HG03460 (cell line): ENCODE results near the gene TSPEAR.
"Not testable (repeated sequence)": the region's sequence is repeated elsewhere in the genome, so short reads cannot be mapped to it uniquely, and the experiment has no call there.

Source experiments
- ATAC-seq: cut with Tn5 transposase; IDR thresholded peaks from one replicate; pipeline ENCODE4 v1.9.1; 2021; ENCODE audit not compliant: unreplicated experiment

Gene TSPEAR

GRCh38 chr21:44686843-44687561, 24.4 kb downstream of the TSPEAR start:
- no peak for ATAC-seq

- no peak for ATAC-seq
Measured at GRCh38 chr21:44686000-44686781, 25.2 kb downstream of the TSPEAR start.

DNA sequence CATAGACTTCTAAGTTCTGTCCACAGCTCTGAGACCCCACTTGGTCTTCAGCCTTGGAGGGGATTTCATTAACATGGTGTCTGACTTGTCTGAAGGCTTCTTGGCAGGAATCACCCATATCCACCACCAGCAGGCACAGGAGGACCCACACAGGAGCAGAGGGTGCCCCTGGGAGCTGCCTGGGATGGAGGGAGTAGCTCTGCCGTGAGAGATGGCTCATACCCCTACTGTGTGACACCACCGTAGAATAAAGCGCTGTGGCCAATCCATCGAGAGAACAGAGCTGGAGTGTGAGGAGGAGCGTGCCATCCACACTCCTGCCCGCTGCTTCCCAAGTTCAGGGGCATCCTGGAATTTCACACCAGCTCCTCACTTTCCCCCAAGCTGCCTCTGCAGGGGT, 26.3 kb downstream of the TSPEAR start:
- not testable (repeated sequence) for ATAC-seq

DNA sequence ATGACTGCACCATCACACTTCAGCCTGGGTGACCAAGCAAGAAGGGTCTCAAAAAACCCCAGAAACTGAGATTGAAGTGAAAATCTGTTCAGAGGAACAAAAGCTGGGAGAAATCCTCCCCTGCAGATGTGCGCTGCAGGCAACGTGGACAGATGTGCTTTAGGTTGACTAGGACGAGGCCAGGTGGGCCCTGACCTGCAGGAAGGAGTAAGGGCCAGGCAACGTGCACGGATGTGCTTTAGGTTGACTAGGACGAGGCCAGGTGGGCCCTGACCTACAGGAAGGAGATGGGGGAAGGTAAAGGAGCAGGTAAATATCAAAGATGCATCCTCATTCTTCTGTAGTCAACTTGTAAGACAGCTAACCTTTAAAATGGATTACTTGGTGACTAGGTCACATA, 26.9 kb downstream of the TSPEAR start:
- no peak for ATAC-seq

DNA sequence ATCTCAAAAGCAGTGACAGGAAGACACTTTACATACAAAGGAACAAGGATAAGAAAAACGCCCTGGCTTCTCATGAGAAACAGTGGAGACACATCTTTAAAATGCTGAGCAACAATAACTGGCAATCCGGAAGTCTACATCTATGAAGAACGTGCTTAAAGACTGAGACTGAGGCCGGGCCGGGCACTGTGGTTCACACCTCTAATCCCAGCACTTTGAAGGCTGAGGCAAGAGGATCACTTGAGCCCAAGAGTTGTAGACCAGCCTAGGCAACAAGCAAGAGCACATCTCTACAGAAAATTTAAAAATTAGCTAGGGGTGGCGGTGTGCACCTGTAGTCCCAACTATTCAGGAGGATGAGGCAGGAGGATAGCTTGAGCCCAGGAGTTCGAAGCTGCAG, 27.3 kb downstream of the TSPEAR start:
- no peak for ATAC-seq

- no peak for ATAC-seq
Measured at GRCh38 chr21:44682580-44683151, 28.7 kb downstream of the TSPEAR start.

DNA sequence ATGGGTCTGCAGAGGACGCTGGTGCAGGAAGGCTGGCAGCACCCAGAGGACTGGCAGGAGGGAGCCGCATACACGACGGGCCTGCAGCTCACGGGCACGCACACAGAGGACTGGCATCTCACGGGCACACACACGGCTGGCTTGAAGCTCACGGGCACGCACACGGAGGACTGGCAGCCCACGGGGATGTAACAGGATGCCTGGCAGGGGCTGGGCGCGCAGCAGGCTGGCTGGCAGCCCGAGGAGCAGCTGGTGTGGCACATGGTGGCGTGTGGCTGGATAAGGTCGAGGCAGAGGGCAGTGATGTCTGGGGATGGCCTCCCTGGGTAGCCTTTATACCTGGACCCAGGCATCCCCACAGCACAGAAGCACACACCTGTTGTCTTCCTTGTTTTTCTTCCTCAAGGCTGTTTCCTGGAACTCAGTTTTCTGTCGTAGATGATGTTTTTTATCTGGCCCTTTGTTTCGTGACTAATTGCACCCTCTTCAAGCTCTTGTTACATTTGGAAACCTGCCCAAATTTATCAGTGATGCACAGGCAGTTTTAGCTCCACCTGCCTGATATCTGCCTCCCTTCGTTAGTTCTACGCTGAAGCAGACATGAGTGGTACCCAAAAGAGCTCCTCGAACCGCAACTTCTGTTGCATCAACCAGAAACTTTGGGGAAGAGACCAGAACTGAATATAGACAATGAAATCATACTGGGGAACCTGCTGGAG, 29.4 kb downstream of the TSPEAR start, which contains the start of gene KRTAP12-1:
TSS of gene KRTAP12-1 (minus strand) at position 303 of the 719 bp plus-strand sequence. CDS start at position 263, 40 bp downstream.
- ATAC-seq, result no peak

DNA sequence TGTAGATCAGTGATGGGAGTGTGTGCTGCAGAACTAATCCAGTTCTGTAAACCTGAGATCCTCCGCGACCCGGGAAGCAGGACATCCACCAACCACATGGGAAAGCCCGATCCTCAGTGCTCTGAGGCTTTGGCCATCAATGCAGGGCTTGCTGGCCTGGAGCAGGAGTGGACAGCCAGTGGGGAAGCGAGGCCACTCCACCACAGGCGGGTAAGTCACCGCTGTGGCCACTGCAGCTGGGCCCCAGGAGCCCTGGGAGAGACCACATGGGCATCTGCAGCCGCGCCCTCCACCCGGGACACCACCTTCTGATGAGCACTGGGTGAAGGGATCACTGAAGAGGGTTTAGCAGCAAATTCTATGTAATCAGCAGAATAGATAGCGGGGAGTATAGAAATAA, 30.2 kb downstream of the TSPEAR start:
- no peak for ATAC-seq

DNA sequence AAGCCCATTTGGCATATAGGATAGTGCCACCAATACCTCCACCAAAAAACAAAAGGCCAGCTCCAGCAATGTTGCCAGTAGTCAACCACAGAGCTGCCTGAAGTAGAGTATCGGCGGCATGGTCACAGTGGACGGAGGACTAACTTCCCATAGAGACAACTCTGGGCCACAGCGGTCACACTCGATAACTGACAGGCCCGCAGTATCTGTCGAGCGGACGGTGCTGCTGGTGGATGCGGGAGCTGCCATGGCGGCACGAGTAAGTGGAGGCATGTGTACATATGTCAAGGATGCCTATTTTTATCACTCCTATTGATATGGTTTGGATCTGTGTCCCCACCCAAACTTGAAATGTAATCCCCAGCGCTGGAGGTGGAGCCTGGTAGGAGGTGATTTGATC, 33.5 kb downstream of the TSPEAR start:
- ATAC-seq, result no peak

DNA sequence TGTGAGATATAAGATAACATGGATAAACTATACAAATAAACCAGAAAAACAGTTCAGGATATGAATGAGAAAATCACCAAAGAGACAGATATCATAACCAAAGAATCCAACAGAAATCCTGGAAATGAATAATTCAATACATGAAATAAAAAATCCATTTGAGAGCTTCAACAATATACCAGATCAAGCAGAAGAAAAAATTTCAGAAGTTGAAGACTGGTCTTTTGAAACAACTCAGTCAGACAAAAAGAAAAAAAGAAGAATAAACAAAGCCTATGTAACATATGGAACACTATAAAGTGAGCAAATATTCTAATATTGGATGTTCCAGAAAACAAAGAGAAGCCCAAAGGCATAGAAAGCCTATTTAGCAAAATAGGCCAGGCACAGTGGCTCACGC, 39.5 kb downstream of the TSPEAR start:
- no peak for ATAC-seq

GRCh38 chr21:44670642-44671432, 40.5 kb downstream of the TSPEAR start:
- no peak for ATAC-seq

GRCh38 chr21:44667612-44668011, 43.8 kb downstream of the TSPEAR start:
- ATAC-seq, result no peak

DNA sequence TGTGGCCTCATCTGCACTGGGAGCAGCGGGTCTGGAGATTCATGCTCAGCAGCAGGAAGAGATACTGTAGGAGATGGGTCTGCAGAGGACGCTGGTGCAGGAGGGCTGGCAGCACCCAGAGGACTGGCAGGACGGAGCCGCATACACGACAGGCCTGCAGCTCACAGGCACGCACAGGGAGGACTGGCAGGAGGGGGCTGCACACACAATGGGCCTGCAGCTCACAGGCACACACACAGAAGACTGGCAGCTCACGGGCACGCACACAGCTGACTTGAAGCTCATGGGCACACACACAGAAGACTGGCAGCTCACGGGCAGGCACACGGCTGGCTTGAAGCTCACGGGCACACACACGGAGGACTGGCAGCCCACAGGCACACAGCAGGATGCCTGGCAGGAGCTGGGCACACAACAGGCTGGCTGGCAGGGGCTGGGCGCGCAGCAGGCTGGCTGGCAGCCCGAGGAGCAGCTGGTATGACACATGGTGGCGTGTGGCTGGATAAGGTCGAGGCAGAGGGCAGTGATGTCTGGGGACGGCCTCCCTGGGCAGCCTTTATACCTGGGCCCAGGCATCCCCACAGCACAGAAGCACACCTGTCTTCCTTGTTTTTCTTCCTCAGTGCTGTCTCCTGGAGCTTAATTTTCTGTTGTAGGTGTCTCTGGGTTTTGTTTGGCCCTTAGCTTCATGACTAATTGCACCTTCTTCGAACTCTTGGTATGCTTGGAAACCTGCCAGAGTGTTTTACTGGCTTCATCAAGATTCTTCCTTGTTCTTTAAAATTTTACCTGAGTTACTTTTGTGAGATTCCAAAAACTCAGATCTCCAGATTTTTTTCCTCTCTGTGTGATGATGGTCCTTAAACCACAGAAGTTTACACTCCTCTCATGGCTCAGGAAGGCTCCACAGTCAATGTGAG, 44.7 kb downstream of the TSPEAR start, which contains the start of gene KRTAP12-2:
TSS of gene KRTAP12-2 (minus strand) at position 527 of the 920 bp plus-strand sequence. CDS start at position 486, 41 bp downstream.
- ATAC-seq, result no peak

- no peak for ATAC-seq
Measured at GRCh38 chr21:44664691-44665090, 46.7 kb downstream of the TSPEAR start.

DNA sequence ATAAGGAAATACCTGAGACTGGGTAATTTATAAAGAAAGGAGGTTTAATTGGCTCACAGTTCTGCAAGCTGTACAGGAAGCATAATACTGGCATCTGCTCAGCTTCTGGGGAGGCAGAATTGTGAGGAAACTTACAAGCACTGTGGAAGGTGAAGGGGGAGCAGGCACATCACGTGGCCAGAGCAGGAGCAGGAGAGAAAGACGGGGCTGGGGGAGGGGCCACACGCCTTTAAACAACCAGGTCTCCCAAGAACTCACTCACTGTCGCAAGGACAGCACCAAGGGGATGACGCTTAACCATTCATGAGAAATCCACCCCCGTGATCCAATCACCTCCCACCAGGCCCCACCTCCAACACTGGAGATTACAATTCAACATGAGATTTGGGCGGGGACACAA, 49.8 kb downstream of the TSPEAR start:
- ATAC-seq, result not testable (repeated sequence)

DNA sequence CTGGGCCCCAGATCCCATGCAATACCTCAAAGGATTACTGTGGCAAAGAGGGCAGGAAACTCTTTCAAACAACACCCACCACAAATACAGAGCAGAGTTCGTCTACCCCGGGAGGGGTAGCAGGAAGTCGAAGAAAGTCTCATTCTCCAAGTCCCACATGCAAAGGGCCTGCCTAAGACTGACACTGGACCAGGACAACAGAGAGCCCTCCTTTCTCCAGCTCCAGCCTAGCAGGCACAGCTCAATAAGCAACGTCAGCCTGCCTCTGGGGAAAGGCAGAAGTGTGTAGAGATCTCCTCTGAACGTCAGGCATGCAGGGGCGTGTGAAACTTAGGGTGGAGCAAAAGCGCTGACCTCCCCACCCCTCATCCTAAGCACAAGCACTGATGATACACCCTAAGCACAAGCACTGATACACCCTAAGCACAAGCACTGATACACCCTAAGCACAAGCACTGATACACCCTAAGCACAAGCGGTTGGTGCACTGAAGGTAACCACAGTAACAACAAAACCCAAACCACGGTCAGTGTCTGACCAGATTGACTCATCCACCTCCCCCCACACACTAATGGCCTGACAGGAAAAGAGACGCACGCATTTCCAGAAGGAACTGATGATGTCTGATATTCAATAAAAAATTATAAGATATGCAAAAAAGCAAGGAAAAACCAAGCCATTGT, 52.3 kb downstream of the TSPEAR start:
- no peak for ATAC-seq

DNA sequence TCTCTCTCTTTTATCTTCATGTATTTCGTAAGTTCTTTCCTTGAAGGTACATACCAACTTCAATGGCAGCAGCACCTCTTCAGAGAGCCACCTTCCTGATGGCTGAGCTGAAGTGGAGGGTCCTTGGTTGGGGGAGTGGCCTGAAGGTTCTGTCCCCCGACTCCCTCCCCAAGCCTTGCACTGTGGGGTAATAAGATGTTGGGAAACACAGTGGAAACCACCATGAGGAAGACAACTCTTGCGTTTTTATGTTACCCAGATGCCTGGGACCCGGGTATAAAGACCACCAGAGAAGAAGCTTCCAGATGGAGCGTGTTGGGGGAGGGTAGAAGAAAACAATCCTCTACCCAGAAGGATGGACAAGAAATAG, 52.8 kb downstream of the TSPEAR start:
- no peak for ATAC-seq

DNA sequence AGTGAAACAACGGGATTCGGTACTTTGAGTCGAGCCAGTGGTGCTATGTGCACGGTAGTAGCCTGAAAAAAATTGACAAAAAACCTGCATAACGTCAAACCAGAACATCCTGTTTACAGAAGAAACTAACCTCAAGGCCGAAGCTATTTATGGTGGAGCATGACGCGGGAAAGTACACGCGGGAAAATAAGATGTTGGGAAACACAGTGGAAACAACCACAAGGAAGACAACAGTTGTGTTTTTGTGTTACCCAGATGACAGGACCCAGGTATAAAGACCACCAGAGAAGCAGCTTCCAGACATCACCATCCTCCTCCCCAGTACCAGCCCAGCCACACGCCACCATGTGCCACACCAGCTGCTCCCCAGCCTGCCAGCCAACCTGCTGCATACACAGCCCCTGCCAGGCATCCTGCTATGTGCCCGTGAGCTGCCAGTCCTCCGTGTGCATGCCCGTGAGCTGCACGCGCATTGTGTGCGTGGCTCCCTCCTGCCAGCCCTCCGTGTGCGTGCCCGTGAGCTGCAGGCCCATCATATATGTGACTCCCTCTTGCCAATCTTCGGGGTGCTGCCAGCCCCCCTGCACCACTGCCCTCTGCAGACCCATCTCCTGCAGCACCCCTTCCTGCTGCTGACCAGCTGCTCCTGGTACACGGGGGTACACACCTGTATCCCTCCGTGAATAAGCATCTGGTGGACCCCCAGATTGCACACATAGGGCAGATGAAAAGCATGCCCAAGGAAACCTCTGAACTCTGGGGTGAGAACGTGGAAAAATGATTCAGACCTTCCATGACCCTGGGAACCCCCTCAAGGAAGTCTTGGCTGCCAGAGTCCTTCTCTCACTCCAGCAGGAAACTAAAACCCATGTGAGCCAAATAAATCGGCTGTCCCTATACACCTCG, 53.5 kb downstream of the TSPEAR start, which contains the start of gene KRTAP12-3:
TSS of gene KRTAP12-3 (plus strand) at position 298 of the 906 bp plus-strand sequence. CDS start at position 346, 48 bp downstream.
- no peak for ATAC-seq
